SK-N-SH (cell line): ENCODE data around the gene SLC28A3.

Experiments
- CTCF ChIP-seq: fragments of 200-600 bp; sonication (generic); IDR thresholded peaks from 2 replicates; pipeline ENCODE4 v1.6.1; 2017; ENCODE audit warnings: antibody characterized with exemption, mild to moderate bottlenecking, moderate library complexity
- POLR2AphosphoS5 ChIP-seq: IDR thresholded peaks from 2 replicates; pipeline ENCODE4 v1.6.1; 2012; ENCODE audit warnings: low read depth, low read length

GRCh38 chr9:84230355-84231145 lies 110.0 kb downstream of the SLC28A3 start:
- TF ChIP-seq CTCF (no peak), POLR2AphosphoS5 (no peak)
